ENCODE results near the gene SBF2. TPM values are rescaled to one million over a fixed set of nuclear protein-coding genes. Genes with fewer than 3 reads are reported as not detected.

SBF2 gene
- total and polyA plus RNA-seq, 2 donors (not counting 1 experiment from before 2014, with no cell fraction given), result 5.6 to 17.7 TPM

DNA sequence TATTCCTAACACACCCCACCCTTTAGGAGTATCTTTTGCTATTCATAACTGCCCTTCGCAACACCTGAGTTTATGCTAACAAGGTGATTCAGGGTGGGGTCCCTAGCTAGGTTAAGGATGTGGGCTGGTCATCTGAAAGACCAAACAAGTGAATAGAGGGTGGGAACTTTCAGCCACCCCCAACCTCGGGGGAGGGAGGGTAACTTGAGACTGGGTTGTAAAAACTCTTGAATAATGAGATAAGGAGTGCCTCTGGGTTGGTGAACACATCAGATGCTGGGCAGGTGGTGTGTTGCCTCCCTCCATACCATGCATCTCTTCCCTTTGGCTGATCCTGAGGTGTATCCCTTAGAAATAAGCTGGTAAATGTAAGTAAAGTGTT is 518.6 kb downstream of the SBF2 start:
- Histone ChIP-seq H3K4me2 (replicated peaks; ENCODE audit: low read depth, low read length, poor library complexity, severe bottlenecking) (no peak overlapping the region), H3K4me3 (ENCODE audit: control extremely low read depth in 1 of 5, extremely low read depth in 1 of 5, insufficient read depth in 1 of 5, low read depth in 2 of 5, low read length in 4 of 5) (no peak overlapping the region), H2AFZ (ENCODE audit: insufficient read depth, low read depth, low read length, poor library complexity, severe bottlenecking) (no peak overlapping the region), H3K4me1 (ENCODE audit: control insufficient read depth in 2 of 2, insufficient read depth in 2 of 2, low read length in 2 of 2) (no peaks in the 10 kb centered on the region), H3K36me3 (replicated peaks in 1 of 2; ENCODE audit: control extremely low read depth in 1 of 2, control insufficient read depth in 1 of 2, extremely low read depth in 1 of 2, insufficient read depth in 2 of 2, low read length in 1 of 2) (peaks cover 0 to 5% of the 10 kb centered on the region in 2 experiments), H3K79me2 (ENCODE audit: control insufficient read depth, insufficient read depth, low read length) (peaks cover 8% of the 10 kb centered on the region), H3K27me3 (replicated peaks in 1 of 4; ENCODE audit: control extremely low read depth in 1 of 4, control insufficient read depth in 3 of 4, insufficient read depth in 4 of 4, low read length in 3 of 4) (no peaks in the 10 kb centered on the region), H4K20me1 (ENCODE audit: control insufficient read depth, insufficient read depth, low read length, poor library complexity, severe bottlenecking) (no peaks in the 10 kb centered on the region), H3K9ac (ENCODE audit: low read length) (no peak overlapping the region), H3K9me3 (ENCODE audit: control extremely low read depth in 1 of 3, control insufficient read depth in 2 of 3, insufficient read depth in 1 of 3, low read length in 2 of 3) (no peaks in the 10 kb centered on the region), H3K27ac (ENCODE audit: low read length in 2 of 2) (no peak overlapping the region)
- ATAC-seq (ENCODE audit: low read depth) (no peak), DNase-seq (no peak)
- ChIA-PET CTCF (no interaction called here), POLR2A (no interaction called here)
- Mint-ChIP-seq H3K4me3 (no peak overlapping the region), H3K27me3 (no peaks in the 10 kb centered on the region), H3K9me3 (ENCODE audit: insufficient read depth) (no peaks in the 10 kb centered on the region), H3K27ac (no peak overlapping the region), H3K4me1 (no peaks in the 10 kb centered on the region)
- intact Hi-C loops (cut with micrococcal nuclease), result no loop called here
- TF ChIP-seq EZH2 (IDR thresholded peaks at IDR 0.05; ENCODE audit: borderline replicate concordance, insufficient read depth, low read depth, low read length, poor library complexity, severe bottlenecking), result no peak
- TF ChIP-seq CTCF (IDR thresholded peaks at IDR 0.05), result no peak
- 88% methylated on average over 1 of the region's 2 CpGs for WGBS (ENCODE audit: insufficient coverage)

GRCh38 chr11:9774591-9775397 is 519.2 kb downstream of the SBF2 start:
- Mint-ChIP-seq H3K4me3 (no peak overlapping the region), H3K9me3 (ENCODE audit: insufficient read depth) (no peaks in the 10 kb centered on the region), H3K4me1 (no peaks in the 10 kb centered on the region), H3K27me3 (no peaks in the 10 kb centered on the region), H3K27ac (no peak overlapping the region)
- no peak overlapping the region for H3K4me3 ChIP-seq (ENCODE audit: control extremely low read depth in 1 of 5, extremely low read depth in 1 of 5, insufficient read depth in 1 of 5, low read depth in 2 of 5, low read length in 4 of 5)
- ChIA-PET CTCF (no interaction called here), POLR2A (no interaction called here)
- WGBS (ENCODE audit: insufficient coverage), result 86% methylated on average over 2 of the region's 6 CpGs
- H3K79me2 ChIP-seq (ENCODE audit: control insufficient read depth, insufficient read depth, low read length), result peaks cover 8% of the 10 kb centered on the region
- H3K4me2 ChIP-seq (replicated peaks; ENCODE audit: low read depth, low read length, poor library complexity, severe bottlenecking), result no peak overlapping the region
- no peaks in the 10 kb centered on the region for H3K9me3 ChIP-seq (ENCODE audit: control extremely low read depth in 1 of 3, control insufficient read depth in 2 of 3, insufficient read depth in 1 of 3, low read length in 2 of 3)
- no peak overlapping the region for H3K27ac ChIP-seq (ENCODE audit: low read length in 2 of 2)
- H3K9ac ChIP-seq (ENCODE audit: low read length), result no peak overlapping the region
- TF ChIP-seq CTCF (IDR thresholded peaks at IDR 0.05) (no peak), EZH2 (IDR thresholded peaks at IDR 0.05; ENCODE audit: borderline replicate concordance, insufficient read depth, low read depth, low read length, poor library complexity, severe bottlenecking) (no peak)
- no peak overlapping the region for H2AFZ ChIP-seq (ENCODE audit: insufficient read depth, low read depth, low read length, poor library complexity, severe bottlenecking)
- no peak for ATAC-seq (ENCODE audit: low read depth)
- intact Hi-C loops (cut with micrococcal nuclease), result no loop called here
- H3K36me3 ChIP-seq (replicated peaks in 1 of 2; ENCODE audit: control extremely low read depth in 1 of 2, control insufficient read depth in 1 of 2, extremely low read depth in 1 of 2, insufficient read depth in 2 of 2, low read length in 1 of 2), result no peaks in the 10 kb centered on the region
- no peak for DNase-seq
- no peaks in the 10 kb centered on the region for H3K4me1 ChIP-seq (ENCODE audit: control insufficient read depth in 2 of 2, insufficient read depth in 2 of 2, low read length in 2 of 2)
- no peaks in the 10 kb centered on the region for H4K20me1 ChIP-seq (ENCODE audit: control insufficient read depth, insufficient read depth, low read length, poor library complexity, severe bottlenecking)
- H3K27me3 ChIP-seq (replicated peaks in 1 of 4; ENCODE audit: control extremely low read depth in 1 of 4, control insufficient read depth in 3 of 4, insufficient read depth in 4 of 4, low read length in 3 of 4), result no peaks in the 10 kb centered on the region

Measured in B cell (primary cell).